HepG2 (cell line): Measurements from ENCODE around the gene OST4. TPM values are rescaled to one million over a fixed set of nuclear protein-coding genes. Genes with fewer than 3 reads are reported as not detected.

Experiments
- GZF1 ChIP-seq: sonication (generic); formaldehyde crosslinking; IDR thresholded peaks from 2 replicates; pipeline ENCODE4 v1.5.1; 2020; ENCODE audit warnings: mild to moderate bottlenecking, missing genetic modification reagents
- NR3C1 ChIP-seq: sonication (generic); formaldehyde crosslinking; IDR thresholded peaks from 2 replicates; pipeline ENCODE4 v1.4.0; 2020; ENCODE audit warnings: missing genetic modification reagents
- polyA plus RNA-seq, 8 experiments: library from polyadenylated mRNA; depleted of rRNA in 3 of 8; stranded (reverse) in 7 of 8; unstranded in 1 of 8; fragments of >200 nt; fragmentation: Illumina TruSeq in 4 of 8; extraction: Trizol in 4 of 8; gene quantifications; 2 replicates each; pipeline versions ENCODE4 v1.2.1 to v1.2.3, GENCODE V29; 2011 to 2016; ENCODE audit warnings: low read depth in 4 of 8, missing spikeins in 1 of 8, mixed read lengths in 1 of 8; ENCODE audit not compliant: insufficient read depth in 1 of 8
- total RNA-seq, 5 experiments: library from RNA; depleted of rRNA; stranded (reverse); fragments of >200 nt; fragmentation: Illumina TruSeq; extraction: Trizol; gene quantifications; 2 replicates each; pipeline ENCODE4 v1.2.3, GENCODE V29; 2016; ENCODE audit warnings: low read depth in 1 of 5
- TF ChIP-seq, protein P1 (sequence below): sonication (generic); formaldehyde crosslinking; IDR thresholded peaks from 2 replicates; pipeline ENCODE4 v1.5.1; 2020; ENCODE audit warnings: mild to moderate bottlenecking, missing genetic modification reagents, borderline replicate concordance
- TF ChIP-seq, protein P2 (sequence below): sonication (generic); formaldehyde crosslinking; IDR thresholded peaks from 2 replicates; pipeline ENCODE4 v1.4.0; 2020; ENCODE audit warnings: missing genetic modification reagents, mild to moderate bottlenecking, borderline replicate concordance

The OST4 gene
- total and polyA plus RNA-seq, 2 of the 13 experiments (the other 11 are each of a cell fraction or from before 2014, with no cell fraction given): 498 to 584 TPM

DNA sequence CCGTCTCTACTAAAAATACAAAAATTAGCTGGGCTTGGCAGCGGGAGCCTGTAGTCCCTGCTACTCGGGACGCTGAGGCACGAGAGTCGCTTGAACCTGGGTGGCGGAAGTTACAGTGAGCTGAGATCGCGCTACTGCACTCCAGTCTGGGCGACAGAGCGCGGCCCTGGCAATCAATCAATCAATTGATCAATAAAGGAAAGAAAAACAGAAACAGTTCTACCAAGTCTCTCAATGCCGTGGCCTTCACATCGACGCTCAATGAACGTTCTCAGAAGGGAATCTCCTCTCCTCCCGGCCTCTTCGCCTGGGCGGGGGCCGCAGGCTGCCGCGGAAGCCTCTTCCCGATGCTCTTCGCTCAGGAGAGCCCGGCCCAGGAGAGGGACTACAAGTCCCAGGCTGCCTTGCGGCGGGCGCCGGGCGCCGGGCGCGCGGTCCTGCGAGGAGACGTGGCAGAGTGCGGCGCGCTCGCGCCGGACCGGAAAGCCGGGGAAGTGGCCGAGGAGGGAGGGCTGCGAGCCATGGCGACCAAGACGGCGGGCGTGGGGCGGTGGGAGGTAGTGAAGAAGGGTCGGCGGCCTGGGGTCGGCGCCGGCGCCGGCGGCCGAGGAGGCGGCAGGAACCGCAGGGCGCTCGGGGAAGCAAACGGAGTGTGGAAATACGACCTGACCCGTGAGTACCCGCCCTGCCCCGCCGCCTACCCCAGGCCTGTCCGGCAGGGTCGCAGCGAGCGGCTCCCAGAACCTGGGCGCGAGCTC, 38.8 kb downstream of the OST4 start, which contains the start of gene TMEM214 (continued):
- TF ChIP-seq, protein P1, sequence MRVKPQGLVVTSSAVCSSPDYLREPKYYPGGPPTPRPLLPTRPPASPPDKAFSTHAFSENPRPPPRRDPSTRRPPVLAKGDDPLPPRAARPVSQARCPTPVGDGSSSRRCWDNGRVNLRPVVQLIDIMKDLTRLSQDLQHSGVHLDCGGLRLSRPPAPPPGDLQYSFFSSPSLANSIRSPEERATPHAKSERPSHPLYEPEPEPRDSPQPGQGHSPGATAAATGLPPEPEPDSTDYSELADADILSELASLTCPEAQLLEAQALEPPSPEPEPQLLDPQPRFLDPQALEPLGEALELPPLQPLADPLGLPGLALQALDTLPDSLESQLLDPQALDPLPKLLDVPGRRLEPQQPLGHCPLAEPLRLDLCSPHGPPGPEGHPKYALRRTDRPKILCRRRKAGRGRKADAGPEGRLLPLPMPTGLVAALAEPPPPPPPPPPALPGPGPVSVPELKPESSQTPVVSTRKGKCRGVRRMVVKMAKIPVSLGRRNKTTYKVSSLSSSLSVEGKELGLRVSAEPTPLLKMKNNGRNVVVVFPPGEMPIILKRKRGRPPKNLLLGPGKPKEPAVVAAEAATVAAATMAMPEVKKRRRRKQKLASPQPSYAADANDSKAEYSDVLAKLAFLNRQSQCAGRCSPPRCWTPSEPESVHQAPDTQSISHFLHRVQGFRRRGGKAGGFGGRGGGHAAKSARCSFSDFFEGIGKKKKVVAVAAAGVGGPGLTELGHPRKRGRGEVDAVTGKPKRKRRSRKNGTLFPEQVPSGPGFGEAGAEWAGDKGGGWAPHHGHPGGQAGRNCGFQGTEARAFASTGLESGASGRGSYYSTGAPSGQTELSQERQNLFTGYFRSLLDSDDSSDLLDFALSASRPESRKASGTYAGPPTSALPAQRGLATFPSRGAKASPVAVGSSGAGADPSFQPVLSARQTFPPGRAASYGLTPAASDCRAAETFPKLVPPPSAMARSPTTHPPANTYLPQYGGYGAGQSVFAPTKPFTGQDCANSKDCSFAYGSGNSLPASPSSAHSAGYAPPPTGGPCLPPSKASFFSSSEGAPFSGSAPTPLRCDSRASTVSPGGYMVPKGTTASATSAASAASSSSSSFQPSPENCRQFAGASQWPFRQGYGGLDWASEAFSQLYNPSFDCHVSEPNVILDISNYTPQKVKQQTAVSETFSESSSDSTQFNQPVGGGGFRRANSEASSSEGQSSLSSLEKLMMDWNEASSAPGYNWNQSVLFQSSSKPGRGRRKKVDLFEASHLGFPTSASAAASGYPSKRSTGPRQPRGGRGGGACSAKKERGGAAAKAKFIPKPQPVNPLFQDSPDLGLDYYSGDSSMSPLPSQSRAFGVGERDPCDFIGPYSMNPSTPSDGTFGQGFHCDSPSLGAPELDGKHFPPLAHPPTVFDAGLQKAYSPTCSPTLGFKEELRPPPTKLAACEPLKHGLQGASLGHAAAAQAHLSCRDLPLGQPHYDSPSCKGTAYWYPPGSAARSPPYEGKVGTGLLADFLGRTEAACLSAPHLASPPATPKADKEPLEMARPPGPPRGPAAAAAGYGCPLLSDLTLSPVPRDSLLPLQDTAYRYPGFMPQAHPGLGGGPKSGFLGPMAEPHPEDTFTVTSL (CRISPR knock-in tag): no peak
- TF ChIP-seq GZF1 (CRISPR knock-in tag): no peak
- TF ChIP-seq, protein P2, sequence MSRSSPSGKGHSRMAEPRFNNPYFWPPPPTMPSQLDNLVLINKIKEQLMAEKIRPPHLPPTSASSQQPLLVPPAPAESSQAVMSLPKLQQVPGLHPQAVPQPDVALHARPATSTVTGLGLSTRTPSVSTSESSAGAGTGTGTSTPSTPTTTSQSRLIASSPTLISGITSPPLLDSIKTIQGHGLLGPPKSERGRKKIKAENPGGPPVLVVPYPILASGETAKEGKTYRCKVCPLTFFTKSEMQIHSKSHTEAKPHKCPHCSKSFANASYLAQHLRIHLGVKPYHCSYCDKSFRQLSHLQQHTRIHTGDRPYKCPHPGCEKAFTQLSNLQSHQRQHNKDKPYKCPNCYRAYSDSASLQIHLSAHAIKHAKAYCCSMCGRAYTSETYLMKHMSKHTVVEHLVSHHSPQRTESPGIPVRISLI (CRISPR knock-in tag): no peak
- no peak for TF ChIP-seq NR3C1 (CRISPR knock-in tag)
